EH (cell line): Measurements from ENCODE around the gene S100A1.
A peak's percentile ranks its signal among the peaks of the same experiment; 100 is the strongest.
"Not testable (repeated sequence)": the region's sequence is repeated elsewhere in the genome, so short reads cannot be mapped to it uniquely, and the experiment has no call there.

Experiments
- DNase-seq: peaks from one replicate; pipeline ENCODE4 v3.0.0-alpha.2; 2015; ENCODE audit warnings: low read depth

The S100A1 gene

GRCh38 chr1:153658400-153659174 is 30.4 kb downstream of the S100A1 start, which contains the start of gene SNAPIN:
SNAPIN (plus strand) TSS chr1:153658703; CDS start chr1:153658744, 41 bp downstream.
- peak; percentile 89 for DNase-seq

DNA sequence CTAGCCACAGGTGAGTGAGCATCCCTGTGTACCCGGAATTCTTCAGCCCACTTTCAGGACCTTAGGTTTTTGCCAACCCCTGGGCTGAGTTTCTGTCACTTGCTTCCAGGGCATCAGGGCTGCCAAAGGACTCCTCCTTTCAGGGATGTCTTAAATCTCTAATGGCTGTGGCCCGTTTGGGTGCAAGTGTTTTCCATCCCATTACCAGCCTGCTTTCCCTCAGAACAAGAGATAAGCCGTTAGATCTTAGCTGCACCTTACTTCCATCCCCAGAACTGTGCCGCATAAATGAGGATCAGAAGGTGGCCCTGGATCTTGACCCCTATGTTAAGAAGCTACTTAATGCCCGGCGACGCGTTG is 30.9 kb downstream of the S100A1 start:
- DNase-seq: no peak

- no peak for DNase-seq
Observed at GRCh38 chr1:153659656-153660055, 31.4 kb downstream of the S100A1 start.

- peak; percentile 28 for DNase-seq
Observed at GRCh38 chr1:153661111-153661708, 33.0 kb downstream of the S100A1 start.

GRCh38 chr1:153662269-153662668 is 34.0 kb downstream of the S100A1 start:
- DNase-seq: no peak

DNA sequence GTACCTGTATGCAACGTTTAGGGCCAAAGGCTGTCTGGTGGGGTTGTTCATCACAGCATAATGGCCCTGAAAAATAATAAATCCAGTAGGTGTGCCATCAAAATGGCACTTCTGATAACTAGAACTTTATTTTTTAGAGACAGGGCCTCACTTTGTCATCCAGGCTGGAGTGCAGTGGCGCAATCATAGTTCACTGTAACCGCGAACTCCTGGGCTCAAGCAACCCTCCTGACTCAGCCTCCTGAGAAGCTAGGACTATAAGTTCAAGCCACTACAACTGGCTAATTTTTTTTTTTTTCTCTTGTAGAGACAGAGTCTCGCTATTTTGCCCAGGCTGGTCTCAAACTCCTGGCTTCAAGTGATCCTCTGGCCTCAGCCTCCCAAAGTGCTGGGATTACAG is 35.0 kb downstream of the S100A1 start:
- peak; percentile 46 for DNase-seq

GRCh38 chr1:153667439-153667838 is 39.2 kb downstream of the S100A1 start:
- DNase-seq: no peak

GRCh38 chr1:153668672-153669071 is 40.4 kb downstream of the S100A1 start:
- DNase-seq: not testable (repeated sequence)

DNA sequence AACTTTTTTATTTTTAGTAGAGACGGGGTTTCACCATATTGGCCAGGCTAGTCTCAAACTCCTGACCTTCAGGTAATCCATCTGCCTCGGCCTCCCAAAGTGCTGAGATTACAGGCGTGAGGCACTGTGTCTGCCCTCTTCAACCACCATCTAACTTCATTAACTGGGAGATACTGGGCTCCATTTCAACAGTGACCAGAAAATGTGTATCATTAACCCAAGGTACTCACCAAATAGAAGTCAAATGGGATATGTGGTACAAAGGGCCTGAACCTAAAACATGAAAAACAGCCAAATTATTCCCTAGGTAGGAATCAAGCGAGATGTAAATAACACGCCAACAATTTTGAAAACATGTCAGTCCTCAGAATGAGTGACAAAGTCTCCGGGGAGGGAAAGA is 41.4 kb downstream of the S100A1 start:
- DNase-seq: no peak

DNA sequence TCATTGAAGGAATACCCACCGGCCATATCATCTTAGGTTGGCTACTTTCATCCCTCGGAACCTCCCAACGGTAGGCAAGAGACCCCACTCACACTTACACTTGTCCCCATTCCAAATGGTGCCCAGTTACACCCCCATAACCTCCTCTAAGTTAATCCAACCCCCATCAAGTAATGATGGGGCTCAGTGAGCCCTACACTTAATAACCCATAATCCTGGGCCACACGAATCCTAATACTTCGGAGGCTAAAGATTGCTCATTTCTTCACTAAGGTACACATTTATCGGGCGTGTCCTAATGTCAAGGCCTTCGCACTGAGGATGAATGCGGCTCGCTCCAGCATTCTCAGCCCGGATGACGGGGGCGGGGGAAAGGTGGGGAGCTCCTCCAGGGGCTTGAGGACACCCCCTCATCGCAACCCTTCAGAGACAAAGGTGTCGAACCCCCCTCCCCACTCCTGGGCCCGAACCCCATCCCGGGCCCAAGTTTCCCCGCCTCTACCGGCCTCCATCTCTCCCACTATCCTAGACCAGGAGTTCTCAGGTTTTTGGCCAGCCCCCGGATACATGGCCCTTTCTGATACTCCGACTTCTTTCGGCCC is 42.1 kb downstream of the S100A1 start:
- no peak for DNase-seq

- peak; percentile 100 for DNase-seq
Observed at GRCh38 chr1:153670859-153671627, 42.8 kb downstream of the S100A1 start, which contains the start of gene ILF2. ILF2 (minus strand) TSS chr1:153670993; CDS start chr1:153670922, 71 bp downstream.

- not testable (repeated sequence) for DNase-seq
Observed at GRCh38 chr1:153671628-153672353, 43.6 kb downstream of the S100A1 start.

- no peak for DNase-seq
Observed at GRCh38 chr1:153673511-153673910, 45.3 kb downstream of the S100A1 start.

DNA sequence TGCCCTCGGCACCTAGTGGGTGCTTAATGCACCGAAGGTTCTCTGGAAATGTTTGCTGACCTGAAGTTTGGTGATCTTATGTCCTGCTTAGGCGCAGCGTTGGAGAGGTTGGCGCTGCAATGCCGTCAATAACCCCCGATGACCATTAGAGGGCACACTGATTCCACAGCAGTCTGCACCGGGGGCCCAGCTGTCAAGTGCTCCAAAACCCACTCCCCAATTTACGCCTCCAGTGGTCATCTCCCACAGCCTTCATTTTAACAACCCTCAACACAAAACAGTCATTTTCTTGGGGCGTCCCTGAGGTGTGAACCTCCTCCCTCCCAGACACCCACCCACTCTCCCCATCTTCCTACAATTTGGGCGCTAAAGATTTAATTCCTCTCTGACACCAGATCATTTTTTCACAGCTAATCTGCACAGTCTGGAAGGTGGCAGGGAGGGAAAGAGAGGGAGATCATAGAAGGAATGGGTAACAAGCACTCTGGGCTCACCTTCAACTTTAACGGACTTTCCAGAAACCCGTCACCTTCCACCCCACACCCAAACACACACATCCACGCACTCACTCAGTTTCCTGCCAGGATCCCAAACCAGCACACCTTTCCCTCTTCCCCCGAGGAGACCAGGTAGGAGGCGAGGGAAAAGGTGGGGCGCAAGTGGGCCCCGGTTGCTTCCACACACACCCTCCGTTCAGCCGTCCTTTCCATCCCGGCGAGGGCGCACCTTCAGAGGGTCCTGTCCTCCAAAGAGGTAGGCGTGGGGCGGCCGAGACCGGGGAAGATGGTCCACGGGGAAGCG is 49.7 kb downstream of the S100A1 start:
- DNase-seq: peak; percentile 50

DNA sequence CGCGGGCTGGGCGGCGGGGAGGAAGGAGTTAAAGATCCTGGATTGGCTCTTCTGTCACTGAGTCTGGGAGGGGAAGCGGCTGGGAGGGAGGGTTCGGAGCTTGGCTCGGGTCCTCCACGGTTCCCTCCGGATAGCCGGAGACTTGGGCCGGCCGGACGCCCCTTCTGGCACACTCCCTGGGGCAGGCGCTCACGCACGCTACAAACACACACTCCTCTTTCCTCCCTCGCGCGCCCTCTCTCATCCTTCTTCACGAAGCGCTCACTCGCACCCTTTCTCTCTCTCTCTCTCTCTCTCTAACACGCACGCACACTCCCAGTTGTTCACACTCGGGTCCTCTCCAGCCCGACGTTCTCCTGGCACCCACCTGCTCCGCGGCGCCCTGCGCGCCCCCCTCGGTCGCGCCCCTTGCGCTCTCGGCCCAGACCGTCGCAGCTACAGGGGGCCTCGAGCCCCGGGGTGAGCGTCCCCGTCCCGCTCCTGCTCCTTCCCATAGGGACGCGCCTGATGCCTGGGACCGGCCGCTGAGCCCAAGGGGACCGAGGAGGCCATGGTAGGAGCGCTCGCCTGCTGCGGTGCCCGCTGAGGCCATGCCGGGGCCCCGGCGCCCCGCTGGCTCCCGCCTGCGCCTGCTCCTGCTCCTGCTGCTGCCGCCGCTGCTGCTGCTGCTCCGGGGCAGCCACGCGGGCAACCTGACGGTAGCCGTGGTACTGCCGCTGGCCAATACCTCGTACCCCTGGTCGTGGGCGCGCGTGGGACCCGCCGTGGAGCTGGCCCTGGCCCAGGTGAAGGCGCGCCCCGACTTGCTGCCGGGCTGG is 50.5 kb downstream of the S100A1 start, which contains the start of gene NPR1:
Gene NPR1 (plus strand): TSS at position 170 of the 818 bp plus-strand sequence. CDS start 421 bp downstream, at position 591.
- peak; percentile 43 for DNase-seq

DNA sequence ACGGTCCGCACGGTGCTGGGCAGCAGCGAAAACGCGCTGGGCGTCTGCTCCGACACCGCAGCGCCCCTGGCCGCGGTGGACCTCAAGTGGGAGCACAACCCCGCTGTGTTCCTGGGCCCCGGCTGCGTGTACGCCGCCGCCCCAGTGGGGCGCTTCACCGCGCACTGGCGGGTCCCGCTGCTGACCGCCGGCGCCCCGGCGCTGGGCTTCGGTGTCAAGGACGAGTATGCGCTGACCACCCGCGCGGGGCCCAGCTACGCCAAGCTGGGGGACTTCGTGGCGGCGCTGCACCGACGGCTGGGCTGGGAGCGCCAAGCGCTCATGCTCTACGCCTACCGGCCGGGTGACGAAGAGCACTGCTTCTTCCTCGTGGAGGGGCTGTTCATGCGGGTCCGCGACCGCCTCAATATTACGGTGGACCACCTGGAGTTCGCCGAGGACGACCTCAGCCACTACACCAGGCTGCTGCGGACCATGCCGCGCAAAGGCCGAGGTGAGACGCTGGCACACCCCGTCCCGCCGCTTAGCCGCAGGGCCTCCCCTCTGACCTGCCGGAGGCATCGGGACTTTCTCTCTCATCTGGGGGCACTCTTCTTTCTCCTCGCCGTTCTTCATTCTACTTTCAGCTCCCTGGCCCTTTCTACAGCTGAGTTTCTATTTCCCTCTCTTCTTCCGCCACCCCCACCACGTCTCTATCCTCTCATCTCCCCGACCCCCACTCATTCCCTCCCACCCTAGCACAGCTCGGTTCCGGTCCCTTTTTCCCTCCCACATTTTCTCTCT is 51.3 kb downstream of the S100A1 start:
- no peak for DNase-seq

DNA sequence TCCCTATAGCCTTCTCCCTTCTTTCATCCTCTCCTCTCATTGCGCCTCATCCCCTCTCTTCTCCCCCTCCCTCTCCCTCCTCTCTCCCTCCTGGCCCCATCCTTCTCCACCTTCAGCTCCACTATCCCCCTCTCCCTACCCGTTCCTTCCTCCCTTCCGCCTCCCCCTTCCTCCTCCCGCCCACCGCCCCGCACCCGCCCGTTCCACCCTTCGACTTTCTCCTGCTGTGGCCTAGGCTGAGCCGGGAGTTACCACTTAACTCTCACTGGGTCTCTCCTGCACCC is 51.8 kb downstream of the S100A1 start:
- DNase-seq: no peak
